ENCODE results near the gene CHST11.

- TF ChIP-seq POLR2AphosphoS5 (IDR thresholded peaks at IDR 0.05; ENCODE audit: low read depth, low read length), result no peak
- TF ChIP-seq POLR2A (IDR thresholded peaks at IDR 0.05; ENCODE audit: low read depth, low read length), result no peak
- no peak for TF ChIP-seq TAF1 (IDR thresholded peaks at IDR 0.05; ENCODE audit: low read depth, low read length)
- no peak for TF ChIP-seq SPI1 (IDR thresholded peaks at IDR 0.05; ENCODE audit: low read depth, low read length)
- TF ChIP-seq PAX5 (IDR thresholded peaks at IDR 0.05; ENCODE audit: insufficient read depth, low read length, severe bottlenecking), result no peak
Observed at GRCh38 chr12:104416585-104416984, 40.2 kb upstream of the CHST11 start.
